Large intestine (tissue), 12 donors: Measurements from ENCODE around the gene PTPN2. TPM values are rescaled to one million over a fixed set of nuclear protein-coding genes. Genes with fewer than 3 reads are reported as not detected.

Experiments used
- DNase-seq, 2 donors: peaks; one replicate each; pipeline versions ENCODE4 v3.0.0 to v3.0.0-alpha.2; 2013
- H3K27ac ChIP-seq: one replicate; pipeline ENCODE4 v1.5.1; 2013; ENCODE audit warnings: low read length
- H3K27me3 ChIP-seq: 2 replicates; pipeline ENCODE4 v1.6.1; 2013; ENCODE audit warnings: low read length; ENCODE audit not compliant: control insufficient read depth, insufficient read depth
- H3K36me3 ChIP-seq: 2 replicates; pipeline ENCODE4 v1.6.1; 2013; ENCODE audit warnings: low read length; ENCODE audit not compliant: control insufficient read depth, insufficient read depth
- H3K4me1 ChIP-seq: one replicate; pipeline ENCODE4 v1.6.1; 2013; ENCODE audit warnings: low read length; ENCODE audit not compliant: control insufficient read depth, insufficient read depth
- H3K4me3 ChIP-seq: one replicate; pipeline ENCODE4 v1.5.1; 2013; ENCODE audit warnings: low read length
- H3K9me3 ChIP-seq: one replicate; pipeline ENCODE4 v1.6.1; 2013; ENCODE audit warnings: mild to moderate bottlenecking, low read depth, low read length, moderate library complexity; ENCODE audit not compliant: control insufficient read depth
- whole genome bisulfite sequencing: methylation state at CpG from one replicate; pipeline ENCODE4 v1.1.5; 2013; ENCODE audit warnings: low lambda C conversion rate; ENCODE audit not compliant: insufficient coverage; 5-methylcytosine and 5-hydroxymethylcytosine counted together
- long read RNA-seq, 11 donors: transcript quantifications; one replicate each; lab custom pipeline, GENCODE V29; 2026
- polyA plus RNA-seq: library from polyadenylated mRNA; unstranded; fragments of 120-200 nt; gene quantifications from one replicate; pipeline ENCODE4 v1.2.1, GENCODE V29; 2013

PTPN2 gene
- 55.3 TPM for polyA plus RNA-seq
- long read RNA-seq, donor 1, partial matches to known transcripts = 0 of 3 reads
- long read RNA-seq, donor 1, other reads (novel, unspliced or antisense) = 0 of 3 reads
- long read RNA-seq, donor 2, transcript PTPN2-201 (9 exons, 3,467 nt) = minor isoform, 5 of 21 reads
- long read RNA-seq, donor 2, transcript PTPN2-202 (10 exons, 1,706 nt) = minor isoform, 5 of 21 reads
- long read RNA-seq, donor 2, transcript PTPN2-209 (1 exons, 2,264 nt) = major isoform, 11 of 21 reads
- long read RNA-seq, donor 2, partial matches to known transcripts = 0 of 21 reads
- long read RNA-seq, donor 2, other reads (novel, unspliced or antisense) = 0 of 21 reads
- long read RNA-seq, donor 3 = 0 reads
- long read RNA-seq, donor 4, partial matches to known transcripts = 0 of 2 reads
- long read RNA-seq, donor 4, other reads (novel, unspliced or antisense) = 0 of 2 reads
- long read RNA-seq, donor 5 = 0 reads
- long read RNA-seq, donor 6, partial matches to known transcripts = 0 of 18 reads
- long read RNA-seq, donor 6, other reads (novel, unspliced or antisense) = 7 of 18 reads
- long read RNA-seq, donor 7, partial matches to known transcripts = 0 of 6 reads
- long read RNA-seq, donor 7, other reads (novel, unspliced or antisense) = 0 of 6 reads
- long read RNA-seq, donor 8, transcript PTPN2-201 (9 exons, 3,467 nt) = major isoform, 5 of 14 reads
- long read RNA-seq, donor 8, transcript PTPN2-209 (1 exons, 2,264 nt) = major isoform, 5 of 14 reads
- long read RNA-seq, donor 8, partial matches to known transcripts = 0 of 14 reads
- long read RNA-seq, donor 8, other reads (novel, unspliced or antisense) = 0 of 14 reads
- long read RNA-seq, donor 9, transcript PTPN2-202 (10 exons, 1,706 nt) = major isoform, 8 of 20 reads
- long read RNA-seq, donor 9, transcript PTPN2-201 (9 exons, 3,467 nt) = major isoform, 8 of 20 reads
- long read RNA-seq, donor 9, partial matches to known transcripts = 0 of 20 reads
- long read RNA-seq, donor 9, other reads (novel, unspliced or antisense) = 0 of 20 reads
- long read RNA-seq, donor 10, transcript PTPN2-201 (9 exons, 3,467 nt) = major isoform, 5 of 17 reads
- long read RNA-seq, donor 10, partial matches to known transcripts = 6 of 17 reads
- long read RNA-seq, donor 10, other reads (novel, unspliced or antisense) = 0 of 17 reads
- long read RNA-seq, donor 11, transcript PTPN2-209 (1 exons, 2,264 nt) = major isoform, 7 of 14 reads
- long read RNA-seq, donor 11, partial matches to known transcripts = 0 of 14 reads
- long read RNA-seq, donor 11, other reads (novel, unspliced or antisense) = 0 of 14 reads

DNA sequence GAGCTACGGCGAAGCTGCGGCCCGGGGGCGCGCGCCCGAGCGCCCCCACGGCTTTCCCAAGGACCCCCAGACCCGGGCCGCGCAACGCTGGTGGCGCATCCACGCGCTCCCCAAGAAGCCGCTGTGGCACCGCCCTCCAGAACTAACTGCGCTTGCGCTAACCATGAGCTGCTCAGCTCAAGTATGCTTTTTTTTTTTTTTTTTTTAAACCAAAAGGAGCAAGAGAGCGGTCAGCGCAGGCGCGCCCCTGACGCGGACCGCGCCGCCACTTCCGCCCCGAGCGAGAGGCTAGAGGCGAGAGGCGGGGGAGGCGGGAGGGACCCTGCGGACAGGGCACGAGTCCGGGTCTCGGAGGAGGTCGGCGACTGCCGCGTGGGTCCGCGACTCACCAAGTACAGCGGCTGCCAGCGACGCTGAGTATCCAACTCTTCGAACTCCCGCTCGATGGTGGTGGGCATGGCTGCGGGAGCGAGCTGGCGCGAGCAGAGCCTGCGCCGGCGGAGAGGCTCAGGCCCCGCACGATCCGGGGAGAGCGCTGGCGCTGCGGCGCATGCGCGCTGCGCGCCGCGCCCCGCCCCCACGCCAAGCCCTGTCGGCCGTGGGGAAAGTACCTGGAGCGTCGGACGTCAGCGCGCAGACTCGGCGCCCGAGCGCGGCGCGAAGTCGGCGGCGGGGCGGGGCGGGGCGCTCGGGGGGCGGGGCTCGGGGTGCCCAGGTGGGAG, at the start of gene PTPN2:
PTPN2 (minus strand) TSS at position 554 of the 722 bp plus-strand sequence; CDS start at position 458, 96 bp downstream.
- H3K27me3 ChIP-seq = no peaks in the 10 kb centered on the region
- WGBS = no CpG with 5 or more reads among the region's 97 CpGs

DNA sequence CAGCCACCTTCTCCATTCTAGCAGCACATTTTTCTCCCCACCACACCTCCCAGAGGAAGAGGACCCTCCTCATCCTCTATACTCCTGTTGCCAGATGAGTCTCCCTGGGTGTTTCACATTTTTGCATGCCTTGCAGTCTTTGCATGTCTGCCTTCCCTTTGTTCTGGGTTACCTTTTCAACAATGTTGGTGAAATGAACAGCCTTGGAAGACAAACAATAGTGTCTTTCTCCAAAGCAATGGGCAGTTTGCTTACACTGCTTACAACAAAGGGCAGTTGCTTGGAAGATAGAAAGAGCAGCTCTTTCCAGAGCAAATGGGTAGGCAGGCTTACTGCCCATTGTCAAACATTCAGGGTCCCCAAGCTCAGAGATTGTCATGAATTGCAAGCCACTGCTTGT, 49.3 kb upstream of the PTPN2 start:
- DNase-seq = no peak
- H3K27me3 ChIP-seq = no peaks in the 10 kb centered on the region

More for the DNA sequence above, at the start of gene PTPN2:
- Histone ChIP-seq H3K27ac (peak within 1 kb of the TSS; percentile 99), H3K36me3 (no peaks in the 10 kb centered on the region), H3K4me3 (peak within 1 kb of the TSS; percentile 84), H3K9me3 (no peaks in the 10 kb centered on the region), H3K4me1 (peaks cover 5% of the 10 kb centered on the region)
- DNase-seq = peak; percentile 96 to 97

DNA sequence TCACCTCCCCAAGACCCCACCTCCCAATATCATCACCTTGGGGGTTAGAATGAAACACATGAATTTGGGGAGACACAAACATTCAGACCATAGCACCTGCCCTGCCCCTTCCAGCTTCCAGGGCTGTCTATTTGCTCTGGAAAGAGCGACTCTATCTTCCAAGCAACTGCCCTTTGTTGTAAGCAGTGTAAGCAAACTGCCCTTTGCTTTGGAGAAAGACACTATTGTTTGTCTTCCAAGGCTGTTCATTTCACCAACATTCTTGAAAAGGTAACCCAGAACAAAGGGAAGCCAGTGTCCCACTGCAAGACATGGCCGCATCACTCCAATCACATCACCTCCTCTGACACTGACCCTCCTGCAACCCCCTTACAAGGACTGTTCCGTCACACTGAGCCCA, 46.9 kb upstream of the PTPN2 start:
- Histone ChIP-seq H3K9me3 (no peaks in the 10 kb centered on the region), H3K4me1 (no peaks in the 10 kb centered on the region), H3K4me3 (no peak overlapping the region), H3K36me3 (no peaks in the 10 kb centered on the region), H3K27me3 (no peaks in the 10 kb centered on the region), H3K27ac (no peak overlapping the region)
- WGBS = no CpG with 5 or more reads among the region's 3 CpGs
- DNase-seq = no peak

More for the DNA sequence above, 49.3 kb upstream of the PTPN2 start:
- H3K4me3 ChIP-seq = no peak overlapping the region
- H3K9me3 ChIP-seq = no peaks in the 10 kb centered on the region
- no peaks in the 10 kb centered on the region for H3K4me1 ChIP-seq
- H3K27ac ChIP-seq = no peak overlapping the region
- no peaks in the 10 kb centered on the region for H3K36me3 ChIP-seq

- Histone ChIP-seq H3K36me3 (no peaks in the 10 kb centered on the region), H3K9me3 (no peaks in the 10 kb centered on the region), H3K27me3 (no peaks in the 10 kb centered on the region), H3K4me1 (no peaks in the 10 kb centered on the region), H3K4me3 (no peak overlapping the region), H3K27ac (no peak overlapping the region)
- DNase-seq = no peak
- WGBS = no CpG with 5 or more reads among the region's 3 CpGs
These were observed 46.3 kb upstream of the PTPN2 start for GRCh38 chr18:12930376-12930775.

DNA sequence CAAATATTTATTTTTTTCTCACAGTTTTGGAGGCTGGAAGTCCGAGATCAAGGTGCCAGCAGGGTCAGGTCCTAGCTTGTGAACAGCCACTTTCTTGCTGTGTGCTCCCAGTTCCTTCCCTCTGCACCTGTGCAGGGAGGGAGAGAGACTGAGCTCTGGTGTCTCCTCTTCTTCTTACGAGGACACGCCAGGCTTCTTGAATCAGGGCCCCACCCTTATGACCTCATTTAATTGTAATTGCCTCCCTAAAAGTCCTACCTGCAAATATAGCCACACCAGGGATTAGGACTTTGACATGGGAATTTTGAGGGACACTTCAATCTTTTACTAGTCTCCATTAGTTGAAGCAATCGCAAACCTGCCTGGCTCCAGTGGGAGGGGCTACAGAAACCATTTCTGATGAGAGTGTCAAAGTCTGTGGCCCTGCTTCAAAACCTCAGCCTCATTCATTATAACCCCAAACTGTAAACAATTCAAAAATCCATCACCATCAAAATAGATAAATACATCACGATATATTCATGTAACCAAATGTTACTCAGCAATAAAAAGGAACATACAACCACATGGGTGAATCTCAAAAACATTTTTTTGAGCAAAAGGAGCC, 45.5 kb upstream of the PTPN2 start:
- Histone ChIP-seq H3K27me3 (no peaks in the 10 kb centered on the region), H3K9me3 (no peaks in the 10 kb centered on the region), H3K4me3 (no peak overlapping the region), H3K27ac (no peak overlapping the region), H3K36me3 (no peaks in the 10 kb centered on the region), H3K4me1 (no peaks in the 10 kb centered on the region)
- DNase-seq = no peak
- no CpG with 5 or more reads among the region's 5 CpGs for WGBS

DNA sequence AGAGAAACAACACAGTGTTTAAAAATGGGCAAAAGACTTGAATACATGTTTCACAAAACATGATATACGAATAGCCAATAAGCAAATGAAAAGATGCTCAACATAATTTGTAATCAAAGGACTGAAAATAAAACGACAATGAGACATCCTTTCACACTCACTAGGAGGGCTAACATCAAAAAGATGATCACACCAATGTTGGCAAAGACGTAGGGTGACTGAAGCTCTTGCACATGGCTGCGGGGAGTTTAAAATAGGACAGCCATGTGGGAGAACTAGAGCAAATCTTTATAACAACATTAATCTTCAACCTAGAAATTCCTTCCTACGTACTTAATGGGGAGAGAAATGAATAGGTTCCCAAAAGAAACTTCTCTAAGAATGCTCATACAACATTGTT, 44.6 kb upstream of the PTPN2 start:
- Histone ChIP-seq H3K36me3 (no peaks in the 10 kb centered on the region), H3K4me3 (no peak overlapping the region), H3K9me3 (no peaks in the 10 kb centered on the region), H3K4me1 (no peaks in the 10 kb centered on the region), H3K27ac (no peak overlapping the region), H3K27me3 (no peaks in the 10 kb centered on the region)
- no peak for DNase-seq
- 100% methylated on average over 1 of the region's 5 CpGs for WGBS

DNA sequence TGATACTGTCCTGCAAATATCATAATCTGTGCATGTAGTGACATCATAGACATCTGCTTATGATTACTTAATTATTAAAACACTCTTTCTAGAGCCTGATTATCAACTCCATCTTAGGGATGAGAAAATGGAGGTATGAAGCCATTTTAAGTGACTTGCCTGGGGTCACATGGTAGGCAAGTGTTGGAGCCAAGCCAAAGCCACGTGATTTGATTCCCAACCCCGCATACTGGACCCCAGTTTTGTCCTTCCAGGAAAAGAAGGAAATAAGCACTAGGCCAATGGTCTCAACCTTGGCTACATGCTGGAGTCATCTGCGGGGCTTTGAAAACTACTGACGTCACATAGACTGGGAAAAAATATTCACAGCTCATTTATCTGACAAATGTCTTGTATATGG, 44.2 kb upstream of the PTPN2 start:
- Histone ChIP-seq H3K36me3 (no peaks in the 10 kb centered on the region), H3K4me3 (no peak overlapping the region), H3K4me1 (no peaks in the 10 kb centered on the region), H3K9me3 (no peaks in the 10 kb centered on the region), H3K27ac (no peak overlapping the region), H3K27me3 (no peaks in the 10 kb centered on the region)
- DNase-seq = no peak
- 100% methylated on average over 1 of the region's 4 CpGs for WGBS

DNA sequence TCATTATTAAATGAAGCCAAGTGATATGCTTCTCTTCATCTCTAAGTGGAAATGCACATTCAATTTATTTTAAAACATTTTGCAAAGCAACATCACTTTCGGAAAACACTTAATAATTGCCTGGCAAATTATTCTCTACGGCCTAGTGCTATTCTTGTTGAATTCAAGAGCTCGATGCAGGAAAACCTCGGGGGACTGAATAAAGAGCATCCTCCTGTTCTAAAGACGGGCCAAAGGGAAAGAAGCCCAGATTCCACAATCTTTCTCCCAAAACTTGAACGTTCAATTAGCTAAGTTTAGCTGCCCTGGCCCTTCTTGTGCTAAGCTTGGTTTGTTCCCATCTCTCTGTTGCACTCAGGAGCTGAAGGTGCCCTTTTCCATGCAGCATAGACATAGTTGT, 40.6 kb upstream of the PTPN2 start:
- no peak for DNase-seq
- Histone ChIP-seq H3K36me3 (no peaks in the 10 kb centered on the region), H3K27ac (no peak overlapping the region), H3K4me3 (no peak overlapping the region), H3K4me1 (no peaks in the 10 kb centered on the region), H3K9me3 (no peaks in the 10 kb centered on the region), H3K27me3 (no peaks in the 10 kb centered on the region)
- WGBS = 90% methylated on average over 2 of the region's 6 CpGs

GRCh38 chr18:12922266-12922665, 38.2 kb upstream of the PTPN2 start:
- DNase-seq = no peak
- Histone ChIP-seq H3K27ac (no peak overlapping the region), H3K36me3 (no peaks in the 10 kb centered on the region), H3K27me3 (no peaks in the 10 kb centered on the region), H3K4me3 (no peak overlapping the region), H3K4me1 (no peaks in the 10 kb centered on the region), H3K9me3 (no peaks in the 10 kb centered on the region)
- 86% methylated on average over 1 of the region's 1 CpG for WGBS
